ENCODE results near the gene MGLL.

Gene MGLL

DNA sequence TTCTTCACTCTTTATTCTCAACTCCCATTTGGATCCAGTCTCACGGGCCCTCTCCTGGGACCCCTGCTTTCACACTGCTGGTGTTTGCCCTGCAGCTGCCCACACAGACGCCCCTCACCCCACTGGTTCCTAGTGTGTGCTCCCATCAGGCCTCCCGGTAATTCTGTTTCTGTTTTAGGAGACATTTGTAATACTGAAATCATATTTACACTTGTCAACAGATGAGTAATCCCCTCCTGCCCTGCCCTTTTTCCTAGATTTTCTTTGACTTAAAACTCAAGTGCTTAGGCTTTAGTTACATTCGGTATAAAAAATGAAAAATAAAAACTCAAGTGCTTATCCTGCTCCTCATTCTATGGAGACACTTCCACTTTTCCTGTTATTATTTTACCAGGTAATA lies 167.9 kb downstream of the MGLL start:
- TF ChIP-seq POLR2AphosphoS5 (IDR thresholded peaks at IDR 0.05; ENCODE audit: low read depth) = no peak
- TF ChIP-seq SPI1 (IDR thresholded peaks at IDR 0.05; ENCODE audit: borderline replicate concordance, low read depth) = no peak
- no peak for TF ChIP-seq GABPA (IDR thresholded peaks at IDR 0.05; ENCODE audit: low read depth)
- TF ChIP-seq, protein P1, sequence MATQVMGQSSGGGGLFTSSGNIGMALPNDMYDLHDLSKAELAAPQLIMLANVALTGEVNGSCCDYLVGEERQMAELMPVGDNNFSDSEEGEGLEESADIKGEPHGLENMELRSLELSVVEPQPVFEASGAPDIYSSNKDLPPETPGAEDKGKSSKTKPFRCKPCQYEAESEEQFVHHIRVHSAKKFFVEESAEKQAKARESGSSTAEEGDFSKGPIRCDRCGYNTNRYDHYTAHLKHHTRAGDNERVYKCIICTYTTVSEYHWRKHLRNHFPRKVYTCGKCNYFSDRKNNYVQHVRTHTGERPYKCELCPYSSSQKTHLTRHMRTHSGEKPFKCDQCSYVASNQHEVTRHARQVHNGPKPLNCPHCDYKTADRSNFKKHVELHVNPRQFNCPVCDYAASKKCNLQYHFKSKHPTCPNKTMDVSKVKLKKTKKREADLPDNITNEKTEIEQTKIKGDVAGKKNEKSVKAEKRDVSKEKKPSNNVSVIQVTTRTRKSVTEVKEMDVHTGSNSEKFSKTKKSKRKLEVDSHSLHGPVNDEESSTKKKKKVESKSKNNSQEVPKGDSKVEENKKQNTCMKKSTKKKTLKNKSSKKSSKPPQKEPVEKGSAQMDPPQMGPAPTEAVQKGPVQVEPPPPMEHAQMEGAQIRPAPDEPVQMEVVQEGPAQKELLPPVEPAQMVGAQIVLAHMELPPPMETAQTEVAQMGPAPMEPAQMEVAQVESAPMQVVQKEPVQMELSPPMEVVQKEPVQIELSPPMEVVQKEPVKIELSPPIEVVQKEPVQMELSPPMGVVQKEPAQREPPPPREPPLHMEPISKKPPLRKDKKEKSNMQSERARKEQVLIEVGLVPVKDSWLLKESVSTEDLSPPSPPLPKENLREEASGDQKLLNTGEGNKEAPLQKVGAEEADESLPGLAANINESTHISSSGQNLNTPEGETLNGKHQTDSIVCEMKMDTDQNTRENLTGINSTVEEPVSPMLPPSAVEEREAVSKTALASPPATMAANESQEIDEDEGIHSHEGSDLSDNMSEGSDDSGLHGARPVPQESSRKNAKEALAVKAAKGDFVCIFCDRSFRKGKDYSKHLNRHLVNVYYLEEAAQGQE (IDR thresholded peaks at IDR 0.05; ENCODE audit: insufficient replicate concordance, low read depth) = no peak
- TF ChIP-seq, protein P2, sequence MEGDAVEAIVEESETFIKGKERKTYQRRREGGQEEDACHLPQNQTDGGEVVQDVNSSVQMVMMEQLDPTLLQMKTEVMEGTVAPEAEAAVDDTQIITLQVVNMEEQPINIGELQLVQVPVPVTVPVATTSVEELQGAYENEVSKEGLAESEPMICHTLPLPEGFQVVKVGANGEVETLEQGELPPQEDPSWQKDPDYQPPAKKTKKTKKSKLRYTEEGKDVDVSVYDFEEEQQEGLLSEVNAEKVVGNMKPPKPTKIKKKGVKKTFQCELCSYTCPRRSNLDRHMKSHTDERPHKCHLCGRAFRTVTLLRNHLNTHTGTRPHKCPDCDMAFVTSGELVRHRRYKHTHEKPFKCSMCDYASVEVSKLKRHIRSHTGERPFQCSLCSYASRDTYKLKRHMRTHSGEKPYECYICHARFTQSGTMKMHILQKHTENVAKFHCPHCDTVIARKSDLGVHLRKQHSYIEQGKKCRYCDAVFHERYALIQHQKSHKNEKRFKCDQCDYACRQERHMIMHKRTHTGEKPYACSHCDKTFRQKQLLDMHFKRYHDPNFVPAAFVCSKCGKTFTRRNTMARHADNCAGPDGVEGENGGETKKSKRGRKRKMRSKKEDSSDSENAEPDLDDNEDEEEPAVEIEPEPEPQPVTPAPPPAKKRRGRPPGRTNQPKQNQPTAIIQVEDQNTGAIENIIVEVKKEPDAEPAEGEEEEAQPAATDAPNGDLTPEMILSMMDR (IDR thresholded peaks at IDR 0.05; ENCODE audit: insufficient read depth, low read length) = no peak
- Histone ChIP-seq H3K27ac (replicated peaks) (no peak overlapping the region), H3K27me3 (ENCODE audit: insufficient read depth, poor library complexity, severe bottlenecking) (no peaks in the 10 kb centered on the region), H3K4me3 (replicated peaks; ENCODE audit: insufficient read depth, low read length) (no peak overlapping the region)
- no peak for DNase-seq (ENCODE audit: low read depth in 1 of 2, low spot score in 1 of 2)

DNA sequence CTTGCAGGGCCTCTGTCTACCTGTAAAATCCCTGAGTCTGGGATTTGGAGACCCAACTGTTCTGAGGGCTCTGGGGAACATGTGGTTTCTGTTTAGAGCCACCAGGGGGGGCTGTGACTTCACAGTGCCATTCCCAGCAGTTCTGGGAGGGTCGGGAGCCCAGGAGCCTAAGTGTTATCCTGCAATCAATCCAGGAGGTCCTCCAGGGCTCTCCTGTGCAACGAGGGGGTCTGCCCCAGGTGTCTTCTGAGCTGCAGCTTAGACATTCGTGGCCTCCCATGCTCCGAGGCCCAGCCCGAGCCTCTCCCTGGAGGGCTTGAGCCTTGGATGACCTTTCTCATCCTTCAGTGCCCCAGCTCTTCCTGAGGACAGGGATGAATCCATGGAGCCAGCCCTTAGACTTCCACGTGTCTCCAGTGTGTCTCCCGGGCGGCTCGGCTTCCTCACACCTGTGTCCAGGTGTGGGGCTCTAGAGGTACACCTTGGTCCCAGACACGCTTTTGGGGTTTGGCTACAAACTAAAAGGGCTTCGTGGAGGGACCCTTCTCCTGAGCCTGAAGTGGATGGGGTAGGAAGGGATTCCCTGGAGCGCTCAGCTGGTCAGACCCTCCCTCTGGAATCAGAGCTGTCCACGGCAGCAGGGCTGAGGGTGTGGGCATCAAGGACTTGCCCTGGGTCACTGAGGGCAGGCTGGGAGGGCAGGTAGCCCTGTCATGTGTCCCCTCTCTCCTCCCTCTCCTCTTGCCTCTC lies 169.9 kb downstream of the MGLL start:
- Histone ChIP-seq H3K4me3 (replicated peaks; ENCODE audit: insufficient read depth, low read length) (no peak overlapping the region), H3K27ac (replicated peaks) (no peak overlapping the region), H3K27me3 (ENCODE audit: insufficient read depth, poor library complexity, severe bottlenecking) (no peaks in the 10 kb centered on the region)
- DNase-seq (ENCODE audit: low read depth in 1 of 2, low spot score in 1 of 2) = peak in 1 of 2 experiments; percentile 40
- no peak for TF ChIP-seq SPI1 (IDR thresholded peaks at IDR 0.05; ENCODE audit: borderline replicate concordance, low read depth)
- TF ChIP-seq, protein P1 (IDR thresholded peaks at IDR 0.05; ENCODE audit: insufficient replicate concordance, low read depth) = no peak
- TF ChIP-seq, protein P2 (IDR thresholded peaks at IDR 0.05; ENCODE audit: insufficient read depth, low read length) = peak; percentile 71

DNA sequence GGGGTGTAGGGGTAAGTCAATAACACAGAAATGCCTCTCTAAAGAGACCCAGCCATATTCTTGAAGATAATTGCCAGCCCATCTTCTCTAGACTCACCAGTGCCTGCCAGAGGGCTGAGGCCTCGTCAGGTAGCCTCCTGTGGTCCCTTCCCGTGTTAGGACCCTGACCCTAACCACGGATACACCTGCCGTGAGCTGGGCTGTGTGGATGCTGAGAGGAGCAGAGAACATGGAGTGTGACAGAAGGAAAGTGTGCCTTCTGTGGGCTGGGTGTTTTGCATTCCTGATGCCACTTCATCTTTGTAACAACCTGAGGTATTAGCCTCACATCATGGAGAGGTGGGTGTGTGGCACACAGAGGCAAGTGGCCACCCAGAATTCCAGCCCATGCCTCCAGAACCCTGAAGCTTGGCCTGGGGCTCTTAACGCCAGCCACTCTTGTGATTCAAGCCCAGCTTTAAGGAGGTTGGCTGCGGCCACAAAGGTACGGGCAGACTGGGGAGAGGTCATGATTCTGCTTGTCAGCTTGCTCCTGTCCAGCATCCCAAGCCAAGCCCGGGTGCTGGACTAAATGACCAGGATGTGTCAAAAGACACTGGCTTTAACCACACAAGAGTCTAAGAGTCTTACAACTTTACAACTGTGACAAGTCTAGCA lies 170.7 kb downstream of the MGLL start:
- Histone ChIP-seq H3K27me3 (ENCODE audit: insufficient read depth, poor library complexity, severe bottlenecking) (no peaks in the 10 kb centered on the region), H3K27ac (replicated peaks) (no peak overlapping the region), H3K4me3 (replicated peaks; ENCODE audit: insufficient read depth, low read length) (no peak overlapping the region)
- DNase-seq (ENCODE audit: low read depth in 1 of 2, low spot score in 1 of 2) = no peak
- TF ChIP-seq, protein P1 (IDR thresholded peaks at IDR 0.05; ENCODE audit: insufficient replicate concordance, low read depth) = no peak
- TF ChIP-seq GABPA (IDR thresholded peaks at IDR 0.05; ENCODE audit: low read depth) (no peak), SPI1 (IDR thresholded peaks at IDR 0.05; ENCODE audit: borderline replicate concordance, low read depth) (no peak), POLR2AphosphoS5 (IDR thresholded peaks at IDR 0.05; ENCODE audit: low read depth) (no peak)
- TF ChIP-seq, protein P2 (IDR thresholded peaks at IDR 0.05; ENCODE audit: insufficient read depth, low read length) = no peak

Data from HL-60 (cell line).